ENCODE results near the gene PITRM1.

PITRM1 gene

GRCh38 chr10:3167611-3168330 is 4.8 kb downstream of the PITRM1 start:
- no peak for DNase-seq (ENCODE audit: low read depth in 2 of 2)

DNA sequence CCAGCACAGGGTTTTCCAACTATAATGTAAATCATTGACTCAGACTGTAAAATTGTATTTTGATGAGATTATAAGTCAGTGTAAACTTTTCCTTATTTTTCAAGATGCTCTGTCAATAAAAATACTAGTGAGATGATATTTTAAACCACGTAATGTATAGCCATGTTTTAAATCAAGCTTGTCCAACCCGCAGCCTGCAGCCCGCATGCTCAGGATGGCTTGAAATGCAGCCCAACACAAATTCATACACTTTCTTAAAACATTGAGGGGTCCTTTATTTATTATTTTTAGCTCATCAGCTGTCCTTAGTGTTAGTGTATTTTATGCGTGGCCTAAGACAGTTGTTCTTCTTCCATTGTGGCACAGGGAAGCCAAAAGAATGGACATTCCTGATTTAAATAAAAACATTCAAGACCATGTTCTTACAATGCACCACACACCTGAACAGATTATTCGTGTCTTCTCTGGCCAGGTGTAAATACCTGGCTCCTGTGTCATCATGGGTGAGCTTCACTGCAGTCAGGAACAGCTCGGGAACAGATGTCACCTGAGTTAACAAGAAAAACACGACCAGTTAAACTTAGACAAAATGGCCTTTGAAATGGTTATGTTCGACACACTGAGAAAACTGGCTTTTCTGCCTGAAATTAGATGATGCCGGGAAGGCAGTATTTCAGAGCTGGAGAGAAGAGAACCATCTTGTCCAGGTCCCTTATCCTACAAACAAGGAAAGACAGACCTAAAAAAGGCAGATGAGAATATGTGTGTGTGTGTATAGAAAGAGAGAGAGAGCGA is 5.9 kb downstream of the PITRM1 start:
- no peak for DNase-seq (ENCODE audit: low read depth in 2 of 2)

- DNase-seq (ENCODE audit: low read depth in 2 of 2): no peak
Measured at GRCh38 chr10:3165196-3165595, 7.4 kb downstream of the PITRM1 start.

GRCh38 chr10:3163879-3164278 is 8.7 kb downstream of the PITRM1 start:
- no peak for DNase-seq (ENCODE audit: low read depth in 2 of 2)

DNA sequence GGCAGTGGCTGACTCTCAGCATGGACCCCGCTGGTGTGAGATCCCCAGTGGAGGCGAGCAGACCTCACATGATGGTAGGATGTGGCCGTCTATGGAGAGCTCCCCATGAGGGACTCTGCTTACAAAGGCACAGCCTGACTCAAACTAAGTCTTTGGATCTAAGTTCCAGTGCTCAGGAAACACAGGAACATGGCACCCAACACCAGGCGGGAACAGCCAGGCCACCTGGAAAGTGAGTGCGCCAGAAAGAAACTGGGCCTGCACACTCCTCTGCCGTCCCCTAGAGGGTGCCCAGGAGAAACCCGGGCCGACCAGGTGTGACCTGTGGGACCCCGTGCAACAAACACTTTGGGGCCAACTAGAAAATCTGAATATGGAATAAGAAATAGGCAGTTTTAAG is 10.0 kb downstream of the PITRM1 start:
- DNase-seq (ENCODE audit: low read depth in 2 of 2): no peak

GRCh38 chr10:3159152-3159551 is 13.4 kb downstream of the PITRM1 start:
- no peak for DNase-seq (ENCODE audit: low read depth in 2 of 2)

DNA sequence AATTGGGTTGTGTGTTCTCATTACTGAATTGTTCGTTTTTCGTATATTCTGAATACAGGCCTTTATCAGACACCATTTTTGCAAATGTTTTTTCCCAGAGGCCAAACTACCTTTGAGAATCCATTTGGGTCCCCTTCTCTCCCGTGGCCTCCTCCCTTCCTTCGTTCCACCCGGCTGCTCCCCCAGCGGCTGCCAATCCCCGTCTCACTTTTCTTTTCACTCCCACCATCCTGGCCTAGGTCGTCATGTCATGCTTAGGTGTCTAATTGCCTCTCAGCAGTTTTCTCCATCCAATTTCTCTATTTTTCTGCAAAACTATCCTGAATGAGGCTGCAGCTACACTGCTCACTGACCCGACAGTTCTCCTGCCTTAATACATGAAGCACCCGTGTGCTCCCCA is 17.9 kb downstream of the PITRM1 start:
- DNase-seq (ENCODE audit: low read depth in 2 of 2): no peak

DNA sequence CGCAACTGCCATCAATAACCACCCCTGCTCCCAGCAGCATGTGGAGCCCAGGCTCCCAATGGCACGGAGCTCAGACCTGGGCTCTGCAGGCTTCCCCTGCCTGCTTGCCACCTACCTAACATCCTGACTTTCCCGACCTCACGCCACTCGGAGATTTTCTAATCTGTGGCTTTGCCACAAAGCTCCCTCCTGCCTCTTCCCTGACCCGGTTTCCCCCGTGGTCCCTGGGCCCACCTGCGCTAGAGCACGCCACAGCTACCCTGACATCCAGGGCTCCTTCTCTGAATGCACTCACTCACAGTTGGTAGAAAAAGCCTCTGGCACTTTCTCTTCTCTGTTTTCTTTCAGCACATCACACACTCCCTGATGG is 20.0 kb downstream of the PITRM1 start:
- no peak for DNase-seq (ENCODE audit: low read depth in 2 of 2)

- no peak for DNase-seq (ENCODE audit: low read depth in 2 of 2)
Measured at GRCh38 chr10:3151889-3152565, 20.6 kb downstream of the PITRM1 start.

GRCh38 chr10:3150961-3151360 is 21.6 kb downstream of the PITRM1 start:
- DNase-seq (ENCODE audit: low read depth in 2 of 2): no peak

DNA sequence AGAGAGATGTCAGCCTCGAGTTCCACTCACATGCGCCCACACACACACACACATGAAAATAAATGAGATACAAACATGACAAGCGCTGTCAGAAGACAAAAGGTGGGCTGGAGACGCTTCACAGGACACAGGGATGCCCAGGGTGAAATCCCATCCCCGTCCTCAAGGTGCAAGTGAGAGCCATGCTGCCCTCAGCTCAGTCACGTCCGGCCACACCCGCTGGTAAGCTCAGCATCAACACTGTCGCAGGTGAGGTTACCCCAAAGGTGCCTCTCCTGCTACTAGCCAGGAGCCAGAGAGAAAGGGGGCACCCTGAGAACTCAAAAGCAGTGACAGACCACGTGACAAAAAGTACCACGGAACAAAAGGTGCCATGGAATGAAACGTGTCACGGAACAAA is 22.2 kb downstream of the PITRM1 start:
- DNase-seq (ENCODE audit: low read depth in 2 of 2): no peak

GRCh38 chr10:3149918-3150317 is 22.7 kb downstream of the PITRM1 start:
- DNase-seq (ENCODE audit: low read depth in 2 of 2): no peak

GRCh38 chr10:3148994-3149393 is 23.6 kb downstream of the PITRM1 start:
- DNase-seq (ENCODE audit: low read depth in 2 of 2): no peak

DNA sequence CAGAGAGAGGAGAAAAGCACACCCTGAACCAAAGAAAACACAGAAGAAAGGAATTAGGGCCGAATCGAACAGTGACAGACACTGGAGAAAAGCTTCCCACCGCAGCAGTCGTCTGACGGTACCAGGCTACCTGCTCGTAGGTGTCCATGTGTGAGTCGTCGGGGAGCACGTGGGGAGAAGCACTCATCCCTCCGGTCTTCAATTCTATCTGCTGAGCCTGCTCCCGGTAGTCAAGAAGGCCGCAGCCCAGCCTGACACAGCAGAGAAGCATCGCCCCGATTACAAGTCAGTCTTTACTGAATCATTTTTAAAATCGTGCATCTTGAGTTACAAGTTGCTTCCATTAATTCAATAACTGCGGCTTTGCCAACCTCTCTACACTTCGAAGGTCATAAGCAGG is 24.5 kb downstream of the PITRM1 start:
- DNase-seq (ENCODE audit: low read depth in 2 of 2): no peak

- DNase-seq (ENCODE audit: low read depth in 2 of 2): no peak
Measured at GRCh38 chr10:3147117-3147820, 25.3 kb downstream of the PITRM1 start.

DNA sequence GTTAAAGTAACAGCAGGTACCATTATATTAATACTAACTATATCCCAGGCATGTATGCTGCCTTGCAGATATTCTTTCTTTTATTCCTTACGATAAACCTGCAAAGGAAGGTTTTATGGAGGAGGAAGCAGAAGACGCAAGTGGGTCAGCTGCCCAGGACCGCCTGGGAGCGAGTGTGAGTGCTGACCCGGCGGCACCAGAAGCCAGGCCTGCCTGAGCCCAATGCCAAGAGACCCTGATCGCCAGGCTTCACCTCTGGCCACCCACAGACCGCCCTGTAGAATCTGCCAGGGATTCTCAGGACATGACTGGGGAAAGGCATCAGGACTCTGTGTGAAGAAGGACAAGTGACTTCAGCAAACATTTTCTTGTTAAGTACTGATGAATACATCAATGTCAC is 26.3 kb downstream of the PITRM1 start:
- DNase-seq (ENCODE audit: low read depth in 2 of 2): no peak

GRCh38 chr10:3145366-3145765 is 27.2 kb downstream of the PITRM1 start:
- DNase-seq (ENCODE audit: low read depth in 2 of 2): no peak

- no peak for DNase-seq (ENCODE audit: low read depth in 2 of 2)
Measured at GRCh38 chr10:3143791-3144434, 28.7 kb downstream of the PITRM1 start.

GRCh38 chr10:3143366-3143765 is 29.2 kb downstream of the PITRM1 start:
- DNase-seq (ENCODE audit: low read depth in 2 of 2): no peak

- DNase-seq (ENCODE audit: low read depth in 2 of 2): no peak
Measured at GRCh38 chr10:3142146-3142875, 30.3 kb downstream of the PITRM1 start.

All from stimulated activated CD8-positive, alpha-beta memory T cell treated with anti-CD3 and anti-CD28 coated beads, Interleukin-2, amount 100 ng/mL, for 48 hours (primary cell).